Activated gamma-delta T cell treated with anti-CD3 and anti-CD28 coated beads, Interleukin-2, amount 50 U/mL, for 16 hours (primary cell): ENCODE results near the gene NEURL1.

ENCODE experiments used
- DNase-seq: peaks from one replicate; pipeline ENCODE4 v3.0.0-alpha.2; 2020; ENCODE audit warnings: low read depth

The NEURL1 gene, protein sequence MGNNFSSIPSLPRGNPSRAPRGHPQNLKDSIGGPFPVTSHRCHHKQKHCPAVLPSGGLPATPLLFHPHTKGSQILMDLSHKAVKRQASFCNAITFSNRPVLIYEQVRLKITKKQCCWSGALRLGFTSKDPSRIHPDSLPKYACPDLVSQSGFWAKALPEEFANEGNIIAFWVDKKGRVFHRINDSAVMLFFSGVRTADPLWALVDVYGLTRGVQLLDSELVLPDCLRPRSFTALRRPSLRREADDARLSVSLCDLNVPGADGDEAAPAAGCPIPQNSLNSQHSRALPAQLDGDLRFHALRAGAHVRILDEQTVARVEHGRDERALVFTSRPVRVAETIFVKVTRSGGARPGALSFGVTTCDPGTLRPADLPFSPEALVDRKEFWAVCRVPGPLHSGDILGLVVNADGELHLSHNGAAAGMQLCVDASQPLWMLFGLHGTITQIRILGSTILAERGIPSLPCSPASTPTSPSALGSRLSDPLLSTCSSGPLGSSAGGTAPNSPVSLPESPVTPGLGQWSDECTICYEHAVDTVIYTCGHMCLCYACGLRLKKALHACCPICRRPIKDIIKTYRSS

DNA sequence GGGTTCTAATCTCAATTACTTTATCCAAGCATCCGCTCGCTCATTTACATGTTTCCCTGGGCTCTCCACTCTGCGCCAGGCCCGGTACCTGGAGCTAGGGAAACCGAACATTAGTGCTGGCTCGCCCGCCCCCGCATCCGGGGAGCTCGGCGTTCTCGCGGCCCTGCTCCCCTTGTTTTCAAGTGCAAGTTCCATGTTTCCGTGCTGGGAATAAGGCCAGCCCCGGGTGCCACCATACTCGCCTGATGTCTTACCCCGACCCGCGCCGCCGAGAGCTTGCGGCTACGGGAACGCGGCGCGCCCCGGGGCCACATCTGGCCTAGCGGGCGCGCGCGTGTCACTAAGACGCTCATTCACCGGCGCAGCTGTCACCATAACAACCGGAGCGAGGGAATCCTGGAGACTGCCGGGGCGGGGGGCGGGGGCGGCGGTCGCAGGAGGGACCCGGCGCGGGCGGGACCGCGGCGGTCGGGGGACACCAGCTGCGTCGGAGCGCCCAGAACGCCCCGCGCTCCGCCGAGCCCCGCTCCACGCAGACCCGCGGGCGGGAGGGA lies at the start of gene NEURL1:
Gene NEURL1 (plus strand): TSS at position 344 of the 554 bp plus-strand sequence. CDS start 683 bp downstream, outside the sequence.
- DNase-seq: no peak

DNA sequence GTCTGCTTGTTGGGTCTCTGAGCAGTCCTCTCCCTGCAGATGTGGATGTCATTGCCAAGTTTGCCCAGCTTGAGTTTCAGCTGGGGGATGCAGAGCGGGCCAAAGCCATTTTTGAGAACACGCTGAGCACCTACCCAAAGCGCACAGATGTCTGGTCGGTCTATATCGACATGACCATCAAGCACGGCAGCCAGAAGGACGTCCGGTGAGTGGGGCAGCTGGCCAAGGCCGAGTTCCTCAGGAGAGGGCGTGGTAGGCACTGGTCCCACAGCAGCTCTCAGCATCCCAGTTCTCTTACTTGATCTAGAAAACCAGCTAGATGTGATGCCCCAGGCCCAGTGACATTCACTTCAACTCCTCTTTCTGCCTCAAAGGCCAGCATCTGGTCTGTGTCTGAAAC lies 49.0 kb upstream of the NEURL1 start:
- DNase-seq: no peak

DNA sequence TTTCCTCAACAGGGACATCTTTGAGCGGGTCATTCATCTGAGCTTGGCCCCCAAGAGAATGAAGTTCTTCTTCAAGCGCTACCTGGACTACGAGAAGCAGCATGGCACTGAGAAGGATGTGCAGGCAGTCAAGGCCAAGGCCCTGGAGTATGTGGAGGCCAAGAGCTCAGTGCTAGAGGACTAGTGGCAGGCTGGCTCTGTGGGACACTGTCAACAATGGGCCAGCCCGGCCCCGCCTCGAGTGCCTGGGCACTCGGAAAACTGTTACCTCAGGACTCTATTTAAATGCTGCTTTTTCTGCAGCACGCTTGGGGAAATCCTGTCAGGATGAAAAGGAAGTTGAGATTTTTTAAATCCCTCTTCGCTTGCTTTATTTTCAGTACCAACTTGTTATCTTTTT lies 48.1 kb upstream of the NEURL1 start:
- no peak for DNase-seq

DNA sequence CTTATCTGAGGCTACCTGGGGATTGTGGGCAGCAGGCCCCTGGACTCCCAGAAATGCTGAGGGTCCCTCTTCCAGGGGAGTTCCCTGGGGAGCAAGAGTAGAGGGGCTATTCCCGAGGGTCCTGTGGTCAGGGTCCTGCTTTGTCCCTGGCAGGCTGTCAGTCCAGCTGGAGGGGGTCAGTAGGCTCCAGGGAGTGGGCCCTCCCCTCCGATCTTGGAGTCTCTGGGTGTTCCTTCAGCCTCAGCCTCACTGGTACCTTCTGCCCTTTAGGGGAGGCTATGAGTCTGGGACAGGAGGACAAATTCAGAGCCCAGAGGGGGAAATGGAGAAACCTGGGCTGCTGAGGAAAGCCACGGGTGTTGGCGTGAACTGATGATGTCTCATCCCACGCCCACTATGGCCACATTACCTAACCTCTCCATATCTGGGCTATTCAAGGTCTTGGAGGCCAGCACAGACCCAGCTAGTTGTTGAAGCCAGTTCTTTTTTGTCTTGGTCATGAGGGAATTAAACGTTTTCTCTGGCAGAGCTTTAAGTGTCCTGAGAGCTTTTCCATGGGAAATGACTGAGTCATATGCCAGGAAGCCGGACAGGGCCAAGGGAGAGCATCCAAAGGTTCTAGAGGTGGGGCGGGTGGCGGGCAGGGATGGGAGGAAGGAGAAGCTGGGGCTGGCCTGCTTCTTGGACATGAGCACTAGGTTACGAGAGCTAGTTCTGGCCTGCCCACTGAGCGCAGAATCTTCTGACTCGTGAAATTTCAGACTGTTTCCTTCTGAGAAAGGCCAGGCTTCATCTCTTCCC lies 47.5 kb upstream of the NEURL1 start:
- no peak for DNase-seq

DNA sequence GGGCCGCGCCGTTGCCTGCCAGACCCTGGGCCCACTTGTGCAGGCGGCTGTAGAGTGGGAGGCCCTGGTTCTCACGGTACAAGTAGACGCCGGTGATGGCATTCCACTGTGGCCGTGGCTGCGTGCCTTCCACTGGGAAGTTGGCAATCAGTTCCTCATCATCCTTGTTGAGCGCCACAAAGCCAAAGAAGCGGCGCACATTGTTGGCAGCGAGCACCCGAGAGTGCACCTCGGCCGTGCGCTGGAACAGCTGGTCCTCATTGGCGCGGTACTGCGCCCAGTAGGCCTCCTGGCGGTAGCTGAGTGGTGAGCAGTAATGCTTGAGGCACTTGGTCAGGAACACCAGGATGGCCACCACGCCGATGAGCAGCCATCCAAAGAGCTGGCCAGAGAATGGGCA lies 46.3 kb upstream of the NEURL1 start:
- no peak for DNase-seq

DNA sequence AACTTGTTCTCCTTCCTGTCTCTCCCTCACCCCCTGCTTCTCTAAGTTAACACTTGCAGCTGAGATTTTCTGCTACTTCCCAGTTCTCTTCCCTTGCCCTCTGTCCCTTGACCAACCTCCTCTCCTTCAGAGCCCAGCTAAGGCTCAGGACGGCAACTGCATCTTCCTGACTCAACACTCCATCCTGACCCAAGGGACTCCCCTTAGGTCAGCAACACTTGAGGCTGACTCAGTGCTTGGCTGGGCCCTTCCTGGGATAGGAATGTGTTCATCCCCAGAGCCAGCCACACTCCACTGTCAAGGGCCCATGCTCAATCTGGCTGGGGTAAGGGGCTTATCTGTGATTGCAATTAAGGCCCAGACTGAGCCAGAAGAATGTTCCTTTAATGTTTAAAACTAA lies 44.8 kb upstream of the NEURL1 start:
- DNase-seq: no peak

DNA sequence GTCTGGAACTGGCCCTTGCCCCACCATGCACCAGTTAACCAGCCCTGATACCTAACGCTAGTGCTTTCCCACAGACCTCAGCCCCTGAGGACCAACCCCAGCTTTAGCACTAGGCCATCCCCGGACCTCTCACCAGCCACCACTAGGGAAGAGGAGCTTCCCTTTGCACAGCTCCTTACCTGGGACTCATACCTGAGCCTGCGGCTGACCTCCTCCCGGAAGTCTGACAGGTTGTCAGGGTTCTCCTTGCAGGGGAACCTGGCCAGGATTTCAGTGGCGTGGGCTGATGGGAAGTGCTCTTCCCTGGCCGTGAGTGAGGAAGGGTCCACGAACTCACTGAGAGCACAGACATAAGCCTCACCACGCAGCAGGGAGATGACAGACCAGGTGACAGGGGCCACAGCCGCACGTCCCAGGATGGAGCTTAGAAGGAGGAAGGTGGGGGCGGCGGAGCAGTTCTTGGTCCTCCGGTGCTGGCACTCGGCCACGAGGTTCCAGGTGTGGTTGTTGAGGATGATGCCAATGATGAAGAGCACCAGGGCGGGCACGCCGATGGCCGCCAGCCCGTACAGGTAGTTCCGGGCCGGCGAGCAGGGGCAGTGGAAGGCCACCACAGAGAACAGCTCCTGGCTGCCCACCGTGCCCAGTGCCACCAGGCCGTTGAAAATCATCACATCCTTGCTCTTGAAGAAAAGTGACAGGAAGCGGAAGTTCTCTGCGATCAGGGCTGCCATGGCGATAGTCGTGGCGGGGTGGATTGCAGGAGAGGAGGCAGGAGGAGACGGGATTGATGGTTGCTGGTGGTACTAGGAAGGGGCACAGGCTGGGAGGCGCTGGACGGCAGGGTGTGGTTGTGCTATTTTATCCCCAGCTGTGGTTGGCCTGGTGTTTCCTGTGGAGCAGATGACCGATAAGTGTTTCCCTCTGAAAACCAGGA lies 44.0 kb upstream of the NEURL1 start:
- no peak for DNase-seq

DNA sequence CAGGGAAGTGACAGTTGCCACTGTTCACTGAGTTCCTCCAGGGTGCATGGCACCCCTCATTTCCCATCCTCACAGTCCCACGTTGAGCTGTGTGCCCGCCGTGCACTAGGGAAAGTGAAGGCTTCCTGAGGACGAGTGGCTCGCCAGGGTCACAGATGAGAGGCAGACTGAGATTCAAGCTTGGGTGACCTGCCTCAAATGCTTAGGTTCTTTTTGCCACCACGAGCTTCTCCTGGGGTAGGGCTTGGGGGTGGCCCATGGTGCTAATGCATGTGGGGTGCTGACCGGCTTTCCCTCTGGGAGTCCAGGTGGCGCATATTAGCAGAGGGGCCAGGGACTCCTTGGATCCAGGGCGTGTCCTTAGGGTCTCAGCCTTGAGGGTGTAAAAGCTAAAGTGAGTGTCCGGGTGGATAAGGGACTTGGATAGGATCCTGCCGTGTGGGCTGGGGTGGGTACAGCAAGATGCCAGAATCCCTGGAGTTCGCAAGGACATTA lies 43.3 kb upstream of the NEURL1 start:
- no peak for DNase-seq

DNA sequence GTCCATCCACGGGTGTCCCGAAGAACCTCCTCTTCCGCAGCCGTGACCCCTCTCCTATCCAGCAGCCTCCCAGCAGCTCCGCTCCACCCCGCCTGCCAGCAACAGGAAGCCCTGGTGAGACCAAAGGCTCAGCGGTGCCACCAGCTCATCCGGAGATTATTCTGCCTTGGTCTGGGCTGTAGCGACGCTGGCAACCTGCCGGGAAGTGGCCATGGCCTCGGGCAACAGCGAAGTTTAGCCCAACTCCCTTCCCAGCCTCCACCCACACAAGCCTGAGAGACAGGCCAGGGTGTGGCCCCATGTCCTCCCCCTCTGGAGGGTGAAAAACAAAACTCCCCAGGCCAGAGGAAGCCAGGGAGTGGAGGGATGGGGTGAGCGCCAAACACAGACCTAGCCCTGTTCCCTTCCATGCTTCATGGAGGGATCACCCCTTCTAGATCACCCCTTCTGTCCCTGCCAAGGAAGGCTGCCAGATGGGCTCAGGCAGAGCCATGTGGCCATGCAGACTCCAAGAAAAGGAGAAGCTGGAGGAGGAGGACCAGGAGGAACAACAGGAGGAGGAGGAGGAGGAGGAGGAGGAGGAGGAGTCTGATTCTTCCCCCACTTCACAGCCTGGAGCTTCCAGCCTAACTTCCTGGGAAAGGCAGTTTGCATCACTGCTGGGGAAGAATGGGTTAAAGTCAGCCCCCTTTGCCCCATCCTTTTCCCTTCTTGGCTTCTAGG lies 42.3 kb upstream of the NEURL1 start:
- DNase-seq: peak; percentile 20

DNA sequence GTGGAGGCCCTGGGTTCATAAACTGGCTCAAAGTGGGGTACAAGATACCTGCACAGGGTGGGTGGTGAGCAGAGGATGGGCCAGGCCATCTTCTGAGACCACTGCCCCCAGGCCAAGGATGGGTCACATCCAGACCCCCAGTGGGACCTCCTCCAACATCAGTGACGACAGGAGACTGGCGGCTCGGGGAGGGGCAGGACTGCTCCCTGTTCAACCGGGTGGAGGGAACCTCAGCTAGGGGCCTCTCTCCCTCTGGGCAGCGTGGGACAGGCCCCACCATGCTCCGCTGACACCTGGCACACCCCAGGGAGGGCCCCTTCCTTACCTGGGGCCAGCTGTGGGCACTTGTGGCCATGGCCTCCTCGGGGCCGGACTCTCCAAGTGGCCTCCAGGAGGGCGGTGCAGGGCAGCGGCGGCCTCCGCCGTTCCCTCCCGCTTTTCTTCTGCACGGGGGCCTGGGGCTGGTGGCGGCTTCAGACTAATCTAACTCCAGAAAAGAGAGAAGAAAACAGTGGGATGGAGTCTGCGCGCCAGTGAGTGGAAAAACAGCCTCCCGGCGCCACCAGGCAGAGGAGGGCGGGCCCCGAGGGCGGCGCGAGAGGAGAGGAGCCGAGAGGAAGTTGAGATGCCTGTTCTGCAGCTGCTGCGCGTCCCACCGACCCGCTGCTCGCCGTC lies 41.5 kb upstream of the NEURL1 start, which contains the start of gene CALHM2:
Gene CALHM2 (minus strand): TSS at position 540 of the 675 bp plus-strand sequence. CDS start 2,429 bp downstream, outside the sequence.
- DNase-seq: peak; percentile 38

DNA sequence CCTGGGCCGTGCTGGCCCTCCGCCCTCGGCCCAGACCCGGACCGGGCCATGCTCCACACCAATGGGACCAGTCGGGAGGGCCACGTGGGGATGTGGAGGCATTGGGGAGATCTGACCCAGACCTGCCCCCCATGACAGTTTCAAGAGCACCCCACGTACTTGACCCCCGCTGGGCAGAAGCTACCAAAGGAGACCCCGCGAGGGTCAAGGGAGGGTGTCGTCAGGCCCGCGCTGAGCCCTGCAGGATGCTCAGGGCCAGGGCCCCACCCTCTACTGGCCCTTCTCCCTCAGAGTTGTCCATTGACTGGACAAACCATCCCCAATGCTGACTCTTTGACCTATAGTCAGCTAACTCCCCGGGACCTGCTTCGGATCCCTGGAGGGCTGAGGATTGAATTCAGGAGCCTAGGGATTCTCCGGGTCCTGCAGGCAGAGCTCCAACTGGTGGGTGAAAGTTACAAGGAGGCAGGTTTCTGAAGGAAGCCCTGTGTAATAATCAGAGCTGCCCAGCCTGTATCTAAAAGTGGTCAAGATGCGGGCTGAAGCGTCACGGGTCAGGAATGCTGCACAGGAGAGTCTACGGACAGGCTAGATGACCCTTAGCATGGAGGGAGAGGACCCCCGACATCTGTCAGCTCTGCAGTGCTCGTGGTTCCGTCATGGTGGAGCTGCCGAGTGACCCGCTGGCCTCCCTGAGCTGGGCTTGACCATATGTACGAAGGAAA lies 40.8 kb upstream of the NEURL1 start:
- DNase-seq: no peak

DNA sequence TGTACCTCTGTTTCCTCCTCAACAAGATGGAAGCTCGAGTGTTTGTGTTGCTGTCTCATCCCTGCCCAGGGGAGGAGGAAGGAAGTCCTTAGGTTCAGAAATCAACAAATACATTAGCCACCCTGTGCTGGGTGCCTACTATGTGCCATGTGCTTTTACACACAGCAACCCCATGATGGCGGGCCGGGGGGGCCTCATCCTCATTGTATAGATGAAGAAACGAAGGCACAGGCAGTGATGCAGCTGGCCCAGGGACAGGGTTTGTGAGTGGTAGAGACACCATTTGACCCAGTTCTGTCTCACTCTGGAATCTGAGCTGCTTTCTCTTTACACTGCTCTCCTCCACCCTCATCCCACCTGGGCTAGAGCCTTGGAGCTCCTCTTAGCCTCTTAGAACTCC lies 39.5 kb upstream of the NEURL1 start:
- no peak for DNase-seq

DNA sequence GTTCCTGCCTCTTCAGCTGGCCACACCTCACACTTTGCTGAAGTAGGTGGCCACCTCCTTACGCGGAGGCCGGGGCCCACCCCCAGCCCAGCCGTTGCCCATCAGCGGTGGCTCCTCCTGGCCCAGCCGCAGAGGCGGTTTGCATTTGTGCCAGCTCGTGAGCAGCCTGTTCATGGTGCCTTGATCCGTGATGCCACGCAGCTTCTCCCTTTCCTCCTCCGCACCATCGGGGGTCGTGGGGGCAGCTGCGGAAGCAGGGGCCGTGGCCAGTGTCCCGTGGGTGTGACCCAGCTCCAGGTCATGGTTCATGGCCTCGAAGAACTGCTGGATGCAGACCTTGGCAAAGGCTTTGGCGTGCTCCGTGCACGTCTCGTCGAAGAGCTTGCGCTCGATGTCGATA lies 38.3 kb upstream of the NEURL1 start:
- no peak for DNase-seq

DNA sequence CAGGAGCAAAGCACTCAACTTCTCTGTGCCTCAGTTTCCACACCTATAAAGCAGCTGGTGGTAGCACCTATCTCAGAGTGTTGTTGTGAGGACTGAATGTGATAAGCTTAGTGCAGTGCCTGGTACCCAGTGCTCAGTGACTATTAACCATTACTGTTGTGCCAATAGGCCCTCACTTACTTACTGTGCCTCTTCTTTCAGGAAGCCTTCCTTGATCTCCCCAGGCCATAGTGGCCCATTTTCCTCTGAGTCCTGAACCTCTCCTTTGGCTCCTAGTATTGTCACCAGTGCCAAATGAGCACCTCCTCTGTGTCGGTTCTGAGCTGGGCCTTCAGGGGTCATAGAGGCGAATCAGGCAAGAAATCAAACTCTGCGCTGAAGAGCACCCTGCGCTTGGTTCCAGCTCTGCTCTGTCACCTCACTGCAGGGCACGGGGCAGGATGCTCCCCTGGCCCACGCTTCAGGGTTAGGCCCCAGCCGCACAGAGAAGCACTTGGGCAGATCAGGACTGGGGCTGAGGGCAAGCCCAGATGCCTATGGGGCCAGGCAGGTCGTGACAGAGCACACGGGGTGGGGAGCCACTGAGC lies 37.3 kb upstream of the NEURL1 start:
- no peak for DNase-seq

DNA sequence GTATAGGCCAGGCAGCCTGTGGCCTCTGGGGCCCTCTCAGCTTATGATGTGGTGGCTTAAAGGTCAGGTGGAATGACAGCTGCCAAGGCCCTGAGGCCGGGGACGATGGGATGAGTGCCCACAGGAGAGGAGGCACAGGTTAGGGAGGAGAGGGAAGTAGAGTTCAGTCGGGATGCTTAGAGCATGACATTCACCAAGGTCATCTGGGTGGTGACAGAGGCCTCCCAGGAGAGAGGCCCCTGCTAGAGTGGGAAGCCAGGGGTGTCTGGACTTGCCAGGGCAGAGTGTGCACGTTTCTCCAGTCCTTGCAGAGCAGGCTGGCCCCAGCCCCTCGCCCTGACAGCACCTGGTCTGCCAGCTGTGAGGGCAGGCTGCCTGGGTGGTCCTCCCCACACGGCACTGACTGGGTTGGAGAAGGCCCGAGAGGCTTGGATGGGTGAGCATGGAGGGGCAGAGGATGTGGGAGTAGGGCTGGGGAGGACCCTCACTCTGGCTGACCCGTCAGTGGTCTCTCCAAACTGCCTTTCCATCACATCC lies 36.3 kb upstream of the NEURL1 start:
- no peak for DNase-seq

DNA sequence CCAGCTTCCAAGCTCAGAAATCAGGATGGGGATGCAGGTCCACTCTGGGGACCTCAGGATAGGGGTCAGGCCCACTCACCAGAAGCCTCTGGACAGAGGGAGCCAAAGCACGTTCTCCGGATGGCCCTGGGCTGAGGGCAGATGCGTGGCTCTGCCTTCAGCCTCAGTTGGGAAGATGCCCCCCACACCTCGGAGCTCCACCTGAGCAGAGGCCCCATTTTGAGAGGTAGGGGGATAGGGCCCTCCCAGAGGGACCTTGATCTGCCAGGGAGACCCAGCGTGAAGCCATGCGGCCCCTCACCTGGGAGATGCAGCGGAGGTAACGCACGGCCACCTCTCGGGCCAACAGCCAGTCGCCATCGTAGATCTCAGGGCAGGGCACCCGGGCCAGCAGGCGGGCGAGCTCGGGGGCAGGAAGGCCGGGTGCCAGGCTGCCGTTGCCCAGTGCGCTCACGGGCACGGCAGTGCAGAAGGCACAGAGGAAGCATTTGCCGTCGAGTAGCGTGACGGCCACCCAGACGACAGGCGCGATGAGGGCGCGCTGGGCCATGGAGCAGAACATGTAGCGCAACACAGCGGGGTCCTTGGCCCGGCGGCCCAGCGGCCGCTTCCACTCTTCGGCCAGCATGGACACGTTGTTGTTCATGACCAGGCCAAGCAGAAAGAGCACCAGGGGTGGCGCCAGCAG lies 35.5 kb upstream of the NEURL1 start:
- DNase-seq: no peak

DNA sequence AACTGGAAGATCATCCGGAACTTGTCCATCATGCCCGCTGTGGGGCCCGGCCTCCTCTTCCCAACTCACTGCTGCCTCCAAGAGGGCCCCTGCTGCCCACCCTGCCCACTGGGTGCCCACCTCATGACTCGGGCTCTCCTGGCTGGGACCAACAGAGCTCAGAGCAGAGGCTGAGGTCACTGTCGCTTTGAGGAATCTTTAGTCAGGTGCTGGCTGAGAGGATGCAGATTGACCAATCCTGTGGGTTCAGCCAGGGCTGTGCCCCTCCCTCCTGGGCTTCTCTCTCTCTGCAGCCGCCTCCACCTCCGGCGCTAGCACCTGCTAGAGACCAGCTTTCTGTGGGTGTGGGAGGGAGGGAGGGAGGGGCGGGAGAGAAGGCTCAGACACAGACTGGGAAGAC lies 34.8 kb upstream of the NEURL1 start, which contains the start of gene CALHM1:
Gene CALHM1 (minus strand): TSS at position 181 of the 400 bp plus-strand sequence. CDS start 149 bp downstream, at position 32.
- DNase-seq: no peak

DNA sequence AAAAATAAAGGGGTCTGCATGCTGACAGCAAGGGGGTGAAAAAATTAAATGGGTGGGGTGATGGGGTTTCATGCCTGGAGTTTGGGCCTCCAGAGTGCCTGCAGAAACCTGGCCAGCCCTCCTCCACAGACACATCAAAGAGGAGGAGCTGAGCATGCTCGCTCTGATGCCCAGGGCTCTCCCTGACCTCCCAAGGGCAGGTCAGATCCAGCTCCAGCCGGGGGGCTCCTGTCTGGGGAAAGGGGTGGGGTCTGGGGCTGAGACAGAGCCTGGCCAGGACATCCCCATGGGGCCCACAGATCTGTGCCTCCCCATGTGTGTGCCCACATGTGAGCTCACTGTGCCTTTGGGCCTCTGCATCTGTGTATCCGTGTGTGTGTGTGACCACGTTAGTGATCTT lies 33.9 kb upstream of the NEURL1 start:
- DNase-seq: no peak
